G401.6 (cell line): Measurements from ENCODE around the gene XNDC1N.

Experiments
- FAIRE-seq: peaks from 2 replicates; lab custom pipeline; 2012; peaks lifted over from hg19 to GRCh38; lab: Jason Lieb, UNC

XNDC1N gene, protein sequence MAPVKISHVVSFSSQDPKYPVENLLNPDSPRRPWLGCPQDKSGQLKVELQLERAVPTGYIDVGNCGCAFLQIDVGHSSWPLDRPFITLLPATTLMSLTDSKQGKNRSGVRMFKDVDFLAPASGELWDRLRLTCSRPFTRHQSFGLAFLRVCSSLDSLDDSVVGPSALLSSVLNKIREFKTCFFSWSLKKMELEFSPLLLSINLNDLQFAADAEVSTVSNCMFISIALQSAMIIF

DNA sequence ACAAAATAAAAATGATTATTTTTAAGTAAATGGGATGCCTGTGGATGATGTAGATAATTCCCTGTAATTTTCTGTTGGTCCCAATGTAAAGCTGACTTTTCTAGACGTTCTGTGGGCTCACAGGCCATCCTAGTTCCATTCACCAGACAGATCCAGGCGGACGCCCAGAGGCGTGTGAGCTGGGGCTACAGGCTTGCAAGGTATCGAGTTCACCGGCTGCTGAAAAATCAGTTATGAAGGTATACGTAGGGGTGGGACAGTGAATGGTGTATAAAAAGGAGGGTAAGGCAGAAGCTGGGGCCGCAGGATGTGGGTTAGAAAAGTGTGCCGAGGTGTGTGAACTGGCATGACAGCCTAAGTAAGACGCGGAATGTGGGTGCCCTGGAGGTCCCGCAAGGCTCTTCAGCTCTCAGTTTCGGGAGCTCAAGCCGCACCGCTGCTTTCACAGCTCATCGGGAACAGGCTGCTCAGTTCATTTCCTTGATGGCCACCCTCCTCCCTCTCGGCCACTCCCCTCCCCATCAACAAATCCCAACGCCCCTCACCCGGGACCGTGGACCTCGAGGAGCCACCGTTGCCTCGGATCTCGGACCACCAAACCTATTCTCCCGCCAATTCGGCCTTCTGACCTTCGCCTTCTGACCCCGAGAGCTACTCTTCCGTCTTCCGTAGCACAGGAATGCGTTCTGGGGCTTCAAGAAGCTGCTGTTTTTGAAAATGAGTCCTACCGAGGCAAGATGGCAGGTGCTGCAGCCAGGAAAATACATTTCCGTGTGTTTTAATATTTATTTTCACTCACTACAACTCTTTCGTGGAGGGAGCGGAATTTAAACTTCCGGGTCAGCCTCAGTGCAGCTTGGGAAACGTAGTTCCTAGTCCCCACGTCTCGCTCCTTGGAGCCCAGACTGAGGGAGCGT, at the start of gene XNDC1N:
Gene XNDC1N, minus strand, starts transcription at position 775 of the 917 bp plus-strand sequence. CDS start 5,241 bp downstream, outside the sequence.
- peak; percentile 44 for FAIRE-seq

DNA sequence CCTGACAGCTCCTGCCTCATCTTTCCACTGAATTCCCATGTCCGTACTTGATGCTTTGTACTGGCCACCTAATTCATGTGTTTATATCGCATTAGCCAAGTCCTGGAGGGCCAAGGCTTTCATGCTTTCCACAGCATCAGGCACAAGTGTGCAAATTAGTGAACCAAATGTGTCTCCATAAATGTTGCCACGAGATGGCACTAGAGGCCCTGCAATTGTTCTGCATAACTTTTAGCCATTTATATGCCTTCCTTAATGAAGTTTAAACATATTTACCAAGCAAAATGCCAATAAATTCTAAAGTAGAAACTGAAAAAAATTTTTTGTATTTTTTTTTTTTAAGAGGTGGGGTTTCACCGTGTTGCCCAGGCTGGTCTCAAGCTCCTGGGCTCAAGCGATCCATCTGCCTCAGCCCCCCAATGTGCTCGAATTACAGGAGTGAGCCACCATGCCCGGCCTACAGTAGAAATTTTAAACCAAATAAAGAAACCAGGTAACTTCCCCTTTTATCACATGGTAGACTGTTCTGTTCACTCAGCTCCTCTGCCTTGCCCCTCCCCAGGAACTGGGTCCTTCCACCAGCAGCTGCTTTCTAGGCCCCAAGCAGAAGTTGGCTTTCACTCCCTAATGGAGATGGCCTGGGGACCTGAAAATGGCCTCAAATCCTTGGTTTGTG, 49.5 kb upstream of the XNDC1N start:
- peak; percentile 74 for FAIRE-seq

DNA sequence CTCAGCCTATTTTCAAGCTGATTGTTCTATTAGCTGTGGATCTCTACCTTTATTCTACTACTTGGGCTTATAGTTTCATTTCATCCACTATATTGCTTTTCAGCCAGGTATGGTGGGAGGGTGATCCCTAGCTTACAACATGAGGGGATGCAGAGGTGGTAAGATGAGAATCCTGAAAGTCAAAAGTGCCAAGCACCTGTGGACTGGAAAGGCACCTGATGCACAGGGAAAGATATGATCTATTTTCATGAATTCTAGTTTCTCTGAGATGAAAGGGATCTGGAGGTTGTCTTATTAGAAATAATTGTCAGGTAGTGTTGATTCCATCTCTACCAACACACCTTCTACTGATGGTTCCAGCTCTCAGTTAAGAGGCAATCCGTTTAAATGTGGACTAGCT, 48.7 kb upstream of the XNDC1N start:
- no peak for FAIRE-seq

DNA sequence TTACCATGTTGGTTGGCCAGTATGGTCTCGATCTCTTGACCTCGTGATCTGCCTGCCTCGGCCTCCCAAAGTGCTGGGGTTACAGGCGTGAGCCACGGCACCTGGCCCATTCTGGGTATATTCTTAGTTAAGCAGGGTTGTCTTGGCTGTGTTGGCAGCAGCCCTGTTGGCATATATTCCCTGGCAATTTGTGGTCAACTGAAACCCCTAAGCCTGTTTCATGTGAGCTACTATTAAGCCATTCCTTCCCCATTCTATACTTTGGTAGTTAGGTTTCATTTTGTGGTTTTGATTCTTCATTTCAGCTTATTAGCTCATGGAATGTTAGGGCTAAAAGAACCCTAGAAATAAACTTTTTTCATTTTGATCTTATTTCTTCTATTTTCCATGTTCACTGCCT, 48.2 kb upstream of the XNDC1N start:
- FAIRE-seq: no peak

DNA sequence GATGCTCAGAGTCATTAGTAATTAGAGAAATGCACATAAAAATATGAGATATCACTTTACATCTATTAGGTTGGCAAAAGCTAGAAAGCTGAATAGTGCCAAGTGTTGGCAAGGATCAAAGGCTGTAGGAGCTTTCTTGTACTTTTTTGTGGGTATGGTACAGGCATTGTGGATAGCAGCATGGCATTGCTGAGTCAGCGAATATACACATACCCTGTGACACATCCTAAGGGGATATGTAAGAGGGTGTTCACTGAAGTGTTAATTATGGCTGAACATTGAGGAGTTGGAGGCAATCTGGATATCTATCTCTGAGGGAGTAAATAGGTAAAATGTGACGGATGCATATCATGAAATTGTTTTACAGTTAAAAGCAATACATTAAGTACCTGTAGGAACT, 43.3 kb upstream of the XNDC1N start:
- FAIRE-seq: no peak

DNA sequence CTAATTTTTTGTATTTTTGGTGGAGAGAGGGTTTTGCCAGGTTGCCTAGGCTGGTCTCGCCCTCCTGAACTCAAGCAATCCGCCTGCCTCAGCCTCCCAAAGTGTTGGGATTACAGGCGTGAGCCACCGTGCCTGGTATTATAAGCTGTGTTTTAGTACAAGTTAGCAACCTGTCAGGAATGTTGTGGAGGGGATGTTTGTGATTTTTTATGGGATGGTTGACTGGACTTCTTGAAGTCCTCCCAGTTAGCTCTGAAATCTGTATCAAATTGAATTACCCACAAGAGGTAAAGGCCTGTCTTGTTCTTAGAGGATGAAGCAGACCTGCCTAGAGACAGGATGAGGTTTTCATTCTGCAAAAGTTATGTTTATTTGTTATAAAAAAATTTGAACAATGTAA, 36.2 kb upstream of the XNDC1N start:
- no peak for FAIRE-seq

DNA sequence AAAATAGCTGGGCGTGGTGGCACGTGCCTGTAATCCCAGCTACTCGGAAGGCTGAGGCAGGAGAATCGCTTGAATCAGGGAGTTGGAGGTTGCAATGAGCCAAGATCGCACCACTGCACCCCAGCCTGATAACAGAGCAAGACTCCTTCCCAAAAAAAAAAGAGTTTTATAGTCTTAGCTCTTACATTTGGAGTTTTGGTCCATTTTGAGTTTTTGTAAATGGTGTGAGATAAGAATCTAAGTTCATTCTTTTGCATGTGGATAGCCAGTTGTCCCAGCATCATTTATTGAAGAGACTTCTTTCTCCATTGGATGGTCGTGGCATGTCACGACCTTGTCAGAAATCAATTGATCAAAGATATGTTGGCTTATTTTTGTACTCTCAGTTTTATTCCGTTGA, 35.1 kb upstream of the XNDC1N start:
- FAIRE-seq: no peak

DNA sequence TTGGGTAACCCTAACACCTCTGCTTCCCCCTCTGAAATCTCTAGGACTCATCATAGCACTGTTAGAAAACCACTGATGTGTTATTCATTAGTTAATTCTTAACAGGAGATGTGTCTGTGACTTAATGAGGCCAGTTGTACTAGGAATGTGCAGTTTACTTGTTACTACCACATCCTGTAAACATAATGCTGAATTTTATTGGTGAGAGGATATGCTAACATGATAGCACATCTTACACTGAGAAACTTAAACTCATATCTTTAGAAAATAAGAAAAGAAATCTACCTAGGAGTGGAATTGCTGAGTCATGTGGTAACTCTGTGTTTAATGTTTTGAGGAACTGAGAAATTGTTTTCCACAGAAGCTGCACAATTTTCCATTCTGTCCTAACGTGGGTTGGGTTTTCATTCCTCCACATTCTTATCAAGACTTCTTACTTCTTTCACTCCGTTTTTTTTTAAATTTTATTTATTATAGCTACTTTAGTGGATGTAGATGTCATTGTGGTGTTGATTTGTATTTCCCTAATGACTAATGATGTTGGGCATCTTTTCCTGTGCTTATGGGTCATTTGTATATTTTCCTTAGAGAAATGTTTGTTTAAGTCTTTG, 34.1 kb upstream of the XNDC1N start:
- FAIRE-seq: no peak

DNA sequence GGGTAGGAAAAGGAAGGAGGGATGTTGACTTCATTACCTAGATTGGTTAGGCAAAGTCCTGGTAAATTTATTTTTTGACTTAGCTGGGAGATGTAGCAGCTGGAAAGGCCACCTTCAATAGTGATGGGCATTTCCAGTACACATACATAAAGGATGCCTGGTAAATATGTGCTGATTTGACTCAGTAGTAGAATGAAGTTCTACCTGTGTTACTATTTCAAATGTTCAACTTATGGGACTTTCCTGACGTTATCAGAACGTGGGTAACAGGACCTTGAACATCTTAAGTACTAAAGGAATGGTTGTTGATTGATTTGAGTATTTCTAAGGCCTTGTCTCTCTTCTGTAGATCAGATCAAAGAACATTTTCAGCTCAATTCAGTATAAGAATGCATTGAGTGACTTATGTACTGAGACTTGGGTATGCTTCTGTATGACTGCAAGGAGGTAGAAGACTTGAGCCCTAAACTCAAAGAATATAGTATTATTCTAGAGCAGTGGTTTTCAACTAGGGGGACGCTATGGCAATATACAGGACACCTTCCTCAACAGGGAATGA, 27.6 kb upstream of the XNDC1N start:
- no peak for FAIRE-seq

DNA sequence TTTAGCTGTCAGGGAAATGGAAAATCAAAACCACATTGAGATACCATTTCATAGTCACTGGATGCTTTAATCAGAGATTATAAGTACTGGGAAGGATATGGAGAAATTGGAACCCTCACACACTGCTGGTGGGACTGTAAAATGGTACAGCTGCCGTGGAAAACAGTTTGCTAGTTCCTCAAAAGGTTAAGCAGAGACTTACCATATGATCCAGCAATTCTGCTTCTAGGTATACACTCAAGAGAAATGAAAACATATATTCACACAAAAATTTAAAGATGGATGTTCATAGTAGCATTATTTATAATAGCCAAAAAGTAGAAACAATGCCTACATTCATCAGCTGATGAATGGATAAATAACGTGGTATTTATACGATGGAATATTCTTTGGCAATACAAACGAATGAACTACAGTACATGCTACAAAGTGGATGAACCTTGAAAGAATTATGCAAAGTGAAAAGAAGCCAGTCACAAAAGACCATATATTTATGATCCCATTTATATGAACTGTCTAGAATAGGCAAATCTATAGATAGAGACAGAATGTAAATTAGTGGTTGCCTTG, 23.4 kb upstream of the XNDC1N start:
- FAIRE-seq: no peak

DNA sequence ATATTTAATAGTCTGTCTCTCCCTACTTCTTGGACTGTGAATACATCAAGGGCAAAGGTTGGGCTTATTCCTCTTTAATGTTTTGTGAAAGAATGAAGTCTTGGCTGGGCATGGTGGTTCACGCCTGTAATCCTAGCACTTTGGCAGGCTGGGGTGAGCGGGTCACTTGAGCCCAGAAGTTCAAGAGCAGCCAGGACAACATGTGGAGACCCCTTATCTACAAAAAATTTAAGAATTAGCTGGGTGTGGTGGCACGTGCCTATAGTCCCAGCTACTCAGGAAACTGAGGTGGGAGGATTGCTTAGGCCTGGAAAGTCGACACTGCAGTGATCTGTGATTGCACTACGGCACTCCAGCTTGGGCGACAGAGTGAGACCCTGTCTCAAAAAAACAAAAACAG, 20.6 kb upstream of the XNDC1N start:
- FAIRE-seq: no peak

DNA sequence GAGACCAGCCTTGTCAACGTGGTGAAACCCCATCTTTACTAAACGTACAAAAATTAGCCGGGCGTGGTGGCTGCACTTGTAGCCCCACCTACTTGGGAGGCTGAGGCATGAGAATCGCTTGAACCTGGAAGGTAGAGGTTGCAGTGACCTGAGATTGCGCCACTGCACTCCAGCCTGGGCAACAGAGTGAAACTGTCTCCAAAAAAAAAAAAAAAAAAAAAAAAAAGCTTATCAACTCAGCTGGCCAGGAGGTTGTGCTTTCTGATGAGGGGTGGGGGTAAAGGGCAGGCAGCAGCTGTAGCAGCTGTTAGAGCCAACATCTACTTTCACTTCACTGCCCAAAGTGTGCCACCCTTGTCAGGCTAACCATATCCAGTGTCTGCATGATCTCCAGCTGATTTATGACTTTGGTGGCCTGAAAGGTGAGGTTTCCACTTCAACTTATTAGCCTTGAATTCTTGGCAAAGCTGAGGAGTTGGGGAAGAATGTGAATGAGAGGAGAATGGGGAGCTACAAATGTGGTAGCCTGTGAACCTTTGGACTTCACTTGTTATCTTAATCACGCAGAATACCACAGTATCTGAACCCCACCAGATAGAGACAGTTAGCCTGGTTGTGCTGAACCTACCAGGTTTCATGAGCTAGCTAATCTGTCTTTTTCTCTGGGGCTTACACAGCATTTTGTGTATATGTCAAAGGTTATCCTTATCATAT, 20.1 kb upstream of the XNDC1N start:
- FAIRE-seq: no peak

DNA sequence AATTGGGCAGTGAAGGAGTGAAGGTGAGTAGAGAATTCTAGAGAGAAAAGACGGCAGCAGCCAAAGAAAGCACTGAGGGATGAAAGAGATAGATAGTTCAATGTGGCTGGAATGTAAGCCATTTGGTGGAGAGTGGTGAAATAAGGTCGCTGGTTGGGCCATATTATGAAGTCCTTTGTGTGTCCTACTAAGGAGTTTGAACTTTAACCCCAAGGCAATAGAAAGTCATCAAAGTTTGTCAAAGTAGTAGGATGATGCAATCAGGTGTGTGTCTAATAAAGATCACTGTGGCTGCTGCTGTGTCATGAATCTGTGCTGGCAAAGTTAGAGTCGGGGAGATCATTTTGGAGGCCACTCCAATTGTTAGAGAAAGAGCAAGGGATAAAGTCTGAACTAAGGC, 19.1 kb upstream of the XNDC1N start:
- no peak for FAIRE-seq

DNA sequence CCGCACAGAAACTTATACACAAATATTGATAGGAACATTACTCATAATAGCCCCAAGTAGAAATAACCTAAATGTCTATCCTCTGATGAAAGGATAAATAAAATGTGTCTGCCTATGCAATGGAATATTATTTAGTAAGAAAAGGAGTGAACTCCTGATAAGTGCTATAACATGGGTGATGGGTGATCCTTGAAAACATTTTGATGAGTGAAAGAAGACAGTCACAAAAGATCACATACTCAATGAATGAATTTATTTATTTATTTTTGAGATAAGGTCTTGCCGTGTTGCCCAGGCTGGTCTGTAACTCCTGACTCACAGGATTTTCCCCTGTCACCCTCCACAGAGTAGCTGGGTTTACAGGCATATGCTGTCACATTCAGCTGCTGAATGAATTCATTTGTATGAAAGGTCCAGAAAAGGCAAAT, 17.8 kb upstream of the XNDC1N start:
- FAIRE-seq: no peak

DNA sequence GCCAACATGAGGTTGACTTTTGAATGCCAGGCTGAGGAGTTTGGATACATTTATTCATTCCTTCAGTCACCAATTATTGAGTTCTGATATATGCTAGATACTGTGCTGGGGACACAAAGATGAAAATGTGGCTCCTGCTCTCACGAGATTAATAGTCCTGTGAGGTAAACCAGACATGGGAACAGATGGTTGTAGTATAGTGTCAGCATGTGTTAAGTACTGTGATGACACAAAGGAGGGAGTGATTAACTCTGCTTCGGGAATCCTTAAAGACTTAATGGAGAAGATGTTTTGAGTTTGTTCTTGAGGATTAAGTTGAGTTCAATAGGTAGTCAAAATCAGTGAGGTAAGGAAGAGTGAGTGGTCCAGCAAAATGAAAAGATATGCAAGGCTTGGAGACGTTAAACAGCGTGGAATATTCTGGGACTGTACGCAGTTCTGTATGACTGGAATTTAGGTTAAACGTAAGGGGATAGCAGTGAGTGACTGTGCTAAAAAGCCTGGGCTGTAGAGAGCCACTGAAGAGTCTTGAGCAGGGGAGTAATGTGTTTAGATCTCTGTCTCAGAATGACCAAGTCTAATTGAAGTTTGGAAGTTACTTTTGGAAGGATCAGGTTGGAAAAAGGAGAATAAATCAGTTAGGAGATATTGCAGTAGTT, 12.3 kb upstream of the XNDC1N start:
- FAIRE-seq: no peak

DNA sequence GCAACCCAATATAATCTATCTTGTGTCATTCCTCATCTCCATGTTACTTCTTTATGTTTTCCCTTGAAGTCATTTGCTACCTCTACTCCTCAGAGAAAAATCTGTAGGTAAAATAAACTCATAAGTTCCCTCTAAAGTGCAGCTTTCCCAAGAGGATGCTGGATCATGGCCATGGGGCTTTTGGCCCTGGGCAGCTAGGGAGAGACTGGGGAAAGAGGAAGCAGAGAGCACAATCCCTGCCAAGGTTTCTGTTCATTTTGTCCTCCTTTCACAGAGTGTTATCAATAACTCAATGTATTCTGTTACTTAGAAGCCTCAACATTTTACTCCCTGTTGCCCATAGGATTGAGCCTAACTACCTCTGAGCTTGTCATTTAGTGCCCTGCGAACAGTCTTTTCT, 9.4 kb upstream of the XNDC1N start:
- no peak for FAIRE-seq

DNA sequence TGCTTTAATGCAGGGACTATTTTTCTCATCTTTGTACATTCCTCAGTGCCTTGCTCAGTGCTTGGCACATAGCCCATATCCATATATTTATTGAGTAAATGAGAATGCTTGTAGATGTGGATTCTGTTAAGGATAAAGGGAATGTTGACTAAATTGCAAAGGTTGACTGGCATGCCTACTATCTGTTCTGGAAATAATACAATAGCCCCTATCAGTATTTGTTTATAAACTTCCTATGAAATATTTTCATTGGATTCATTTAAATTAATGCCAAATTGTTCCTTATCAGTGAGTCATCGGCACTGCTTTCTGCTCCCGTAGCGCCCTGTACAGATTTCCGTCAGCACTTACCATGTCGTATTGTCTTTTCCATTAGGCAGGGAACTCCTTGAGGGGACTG, 8.4 kb upstream of the XNDC1N start:
- FAIRE-seq: no peak

DNA sequence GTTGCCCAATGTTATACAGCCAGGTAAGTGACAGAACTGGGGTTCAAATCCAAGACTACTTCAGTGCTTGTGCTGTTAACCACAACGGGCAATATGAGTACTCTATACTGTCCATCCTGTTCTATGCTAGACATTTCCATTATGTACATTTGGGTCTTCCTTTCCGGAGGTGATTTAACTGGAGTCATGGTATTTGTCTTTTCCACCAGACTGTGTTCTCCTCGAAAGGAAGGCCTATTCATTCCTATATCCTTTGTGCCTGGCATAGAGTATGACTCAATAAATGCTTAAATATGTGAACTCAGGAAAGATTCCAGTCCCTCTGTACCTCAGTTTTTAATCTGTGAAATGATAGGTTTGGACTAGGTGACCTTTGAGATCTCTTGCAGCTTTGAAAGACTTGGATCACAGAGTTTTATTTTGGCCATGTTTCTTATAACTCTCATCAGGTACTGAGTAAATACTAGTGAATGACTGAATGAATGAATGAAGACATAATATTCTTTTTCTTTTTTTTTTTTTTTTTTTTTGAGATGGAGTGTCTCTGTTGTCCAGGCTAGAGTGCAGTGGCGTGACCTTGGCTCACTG, 7.0 kb upstream of the XNDC1N start:
- FAIRE-seq: no peak

DNA sequence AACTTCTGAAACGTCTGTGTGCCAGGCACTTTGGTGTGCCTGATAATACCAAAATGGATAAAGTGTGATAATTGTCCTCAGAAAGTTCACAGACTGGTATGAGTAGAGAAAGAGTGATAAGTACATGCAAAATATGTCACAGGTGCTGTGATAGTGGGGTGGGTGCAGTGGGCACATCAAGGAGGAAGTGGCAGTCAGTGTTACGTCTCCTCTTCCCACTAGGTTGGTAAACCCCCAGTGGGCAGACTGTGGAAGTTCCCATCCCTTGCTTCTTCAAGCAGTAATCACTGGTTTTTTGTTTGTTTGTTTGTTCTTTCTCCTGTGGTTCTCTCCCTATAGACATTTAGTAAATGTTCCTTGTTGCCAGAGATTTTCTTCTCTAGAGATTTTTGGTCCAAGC, 5.8 kb upstream of the XNDC1N start:
- no peak for FAIRE-seq

DNA sequence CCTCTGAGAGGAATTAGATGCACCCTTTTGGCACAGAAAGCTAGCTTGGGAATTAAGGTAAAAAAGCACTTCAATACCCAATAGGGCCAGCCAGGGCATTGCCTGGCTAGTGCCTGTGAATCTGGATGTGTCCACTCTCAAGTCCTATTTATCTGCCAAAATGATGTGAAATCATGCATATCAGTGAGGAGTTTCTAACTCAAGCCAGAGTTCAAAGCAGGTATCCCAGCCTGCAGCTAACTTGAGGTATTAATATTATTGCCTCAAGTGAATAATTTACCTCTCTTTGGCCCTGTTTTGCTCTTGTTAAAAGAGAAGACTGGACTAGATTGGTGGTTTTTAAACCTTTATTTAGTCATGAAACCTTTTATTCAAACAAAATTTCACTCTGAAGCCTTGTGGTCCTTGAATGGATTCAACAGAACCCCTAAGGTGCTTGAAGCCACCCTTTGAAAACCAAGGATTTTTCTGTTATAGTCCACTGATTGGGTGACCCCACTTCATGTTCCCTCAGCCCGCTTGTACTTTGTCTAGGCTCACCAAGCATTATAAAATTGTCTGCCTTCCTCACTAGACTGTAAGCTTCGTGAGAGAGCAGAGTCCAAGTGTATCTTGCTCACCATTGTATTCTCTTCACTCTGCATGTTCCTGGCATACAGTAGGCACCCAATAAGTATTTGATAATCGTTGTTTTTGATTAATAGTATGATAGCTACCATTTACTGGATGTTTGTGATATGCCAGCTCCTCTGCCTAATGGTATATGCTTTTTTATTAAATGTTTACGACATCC, 4.9 kb upstream of the XNDC1N start:
- FAIRE-seq: no peak
